DND-41 (cell line): ENCODE measurements around the gene MECP2.

ENCODE experiments used
- ATAC-seq: fragments of 200-7000 bp; cut with Tn5 transposase; 3 replicates; pipeline ENCODE4 v1.9.1; 2021; ENCODE audit warnings: low read depth; ENCODE audit not compliant: insufficient read depth
- DNase-seq: peaks from one replicate; pipeline ENCODE4 v3.0.0-alpha.2; 2020
- H2AFZ ChIP-seq: 2 replicates; pipeline ENCODE4 v1.6.0; 2012; ENCODE audit warnings: low read depth, low read length
- H3K27ac ChIP-seq: 2 replicates; pipeline ENCODE4 v1.5.1; 2012; ENCODE audit warnings: low read length, inconsistent platforms
- H3K27me3 ChIP-seq: fragments of 200-600 bp; sonication (generic); 2 replicates; pipeline ENCODE4 v1.6.0; 2012; ENCODE audit warnings: low read length, mild to moderate bottlenecking, inconsistent platforms; ENCODE audit not compliant: insufficient read depth, poor library complexity
- H3K36me3 ChIP-seq: 2 replicates; pipeline ENCODE4 v1.5.1; 2012; ENCODE audit warnings: low read length, inconsistent platforms; ENCODE audit not compliant: insufficient read depth
- H3K4me1 ChIP-seq: 2 replicates; pipeline ENCODE4 v1.5.1; 2012; ENCODE audit warnings: mild to moderate bottlenecking, low read length; ENCODE audit not compliant: insufficient read depth
- H3K4me2 ChIP-seq: 2 replicates; pipeline ENCODE4 v1.6.0; 2012; ENCODE audit warnings: mild to moderate bottlenecking, moderate library complexity, low read length, inconsistent platforms; ENCODE audit not compliant: insufficient read depth
- H3K4me3 ChIP-seq, 2 experiments: fragments of 200-600 bp in 1 of 2; shearing (Covaris generic) in 1 of 2; 2 replicates each; pipeline ENCODE4 v1.5.1; 2012 to 2016; ENCODE audit warnings: inconsistent platforms in 2 of 2, low read length in 2 of 2, mild to moderate bottlenecking in 2 of 2, low read depth in 1 of 2, moderate library complexity in 1 of 2
- H3K79me2 ChIP-seq: 2 replicates; pipeline ENCODE4 v1.6.0; 2012; ENCODE audit warnings: low read length, inconsistent platforms; ENCODE audit not compliant: insufficient read depth
- H3K9ac ChIP-seq: 2 replicates; pipeline ENCODE4 v1.6.0; 2012; ENCODE audit warnings: low read depth, mild to moderate bottlenecking, inconsistent platforms, low read length, moderate library complexity
- H3K9me3 ChIP-seq: 2 replicates; pipeline ENCODE4 v1.5.1; 2012; ENCODE audit warnings: low read length, moderate library complexity, mild to moderate bottlenecking, inconsistent platforms; ENCODE audit not compliant: insufficient read depth, severe bottlenecking
- H4K20me1 ChIP-seq: 2 replicates; pipeline ENCODE4 v1.6.0; 2012; ENCODE audit warnings: low read length; ENCODE audit not compliant: insufficient read depth
- CTCF ChIP-seq: IDR thresholded peaks from 2 replicates; pipeline ENCODE4 v1.5.1; 2012; ENCODE audit warnings: borderline replicate concordance, low read length, moderate library complexity, mild to moderate bottlenecking; ENCODE audit not compliant: poor library complexity, severe bottlenecking; ENCODE audit errors: extremely low read depth
- EZH2 ChIP-seq: IDR thresholded peaks from 3 replicates; pipeline ENCODE4 v1.6.1; 2012; ENCODE audit warnings: borderline replicate concordance, low read depth, mild to moderate bottlenecking, moderate library complexity, low read length, inconsistent platforms; ENCODE audit not compliant: severe bottlenecking

Gene MECP2

DNA sequence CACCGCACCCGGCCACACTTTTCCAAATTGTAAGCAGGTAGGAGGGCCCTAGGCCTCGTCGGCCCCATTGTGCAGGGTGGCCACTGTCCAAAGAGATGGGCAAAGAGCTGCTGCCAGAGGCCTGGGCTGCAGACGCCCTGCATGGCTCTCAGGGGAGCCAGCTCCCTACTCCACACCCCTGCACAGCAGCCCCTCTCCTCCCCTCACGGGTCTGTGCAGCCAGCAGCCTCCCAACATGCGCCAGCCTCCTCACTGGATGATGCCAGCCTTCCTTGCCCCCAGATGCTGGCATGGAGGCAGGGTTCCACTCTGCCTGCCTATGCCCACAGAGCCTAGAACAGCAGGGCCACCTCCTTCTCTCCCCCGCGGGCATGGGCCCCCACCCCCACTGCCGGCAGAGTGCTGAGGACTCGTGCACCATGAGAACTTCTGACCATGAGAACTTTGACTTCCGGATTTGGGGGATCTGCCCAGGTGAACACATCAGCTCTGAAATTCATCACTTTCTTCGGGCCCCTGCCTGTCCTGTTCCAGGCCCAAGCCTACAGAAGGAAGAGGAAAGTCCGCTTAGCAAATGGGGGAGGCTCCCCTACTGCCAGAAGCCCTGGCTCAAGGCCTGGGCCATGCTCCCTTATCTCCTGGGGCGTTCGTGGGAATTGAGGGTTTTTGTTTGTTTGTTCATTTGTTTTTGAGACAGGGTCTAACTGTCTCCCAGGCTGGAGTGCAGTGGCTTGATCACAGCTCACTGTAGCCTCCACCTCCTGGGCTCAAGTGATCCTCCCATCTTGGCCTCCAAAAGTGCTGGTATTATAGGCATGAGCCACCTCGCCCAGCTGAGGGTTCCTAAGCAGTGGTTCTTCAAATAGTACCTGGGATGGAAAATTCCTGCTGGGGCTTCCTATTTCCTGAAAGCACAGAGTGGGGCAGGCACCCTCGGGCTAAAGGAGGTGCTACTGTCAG is 85.9 kb downstream of the MECP2 start:
- DNase-seq (no peak), ATAC-seq (no peak)
- Histone ChIP-seq H3K4me1 (no peaks in the 10 kb centered on the region), H3K4me3 (no peak overlapping the region), H2AFZ (no peak overlapping the region), H3K9me3 (no peaks in the 10 kb centered on the region), H3K36me3 (peaks cover 56% of the 10 kb centered on the region), H3K4me2 (no peak overlapping the region), H3K79me2 (peaks cover 5% of the 10 kb centered on the region), H4K20me1 (peaks cover 11% of the 10 kb centered on the region), H3K27ac (no peak overlapping the region), H3K9ac (no peak overlapping the region), H3K27me3 (no peaks in the 10 kb centered on the region)
- no peak for TF ChIP-seq EZH2
- no peak for TF ChIP-seq CTCF

GRCh38 chrX:154010330-154011087 is 87.0 kb downstream of the MECP2 start:
- ATAC-seq (no peak), DNase-seq (no peak)
- TF ChIP-seq CTCF (no peak), EZH2 (no peak)
- H3K4me1 ChIP-seq = no peaks in the 10 kb centered on the region
- H3K27ac ChIP-seq = no peak overlapping the region
- H3K79me2 ChIP-seq = no peaks in the 10 kb centered on the region
- H3K4me3 ChIP-seq = no peak overlapping the region
- H2AFZ ChIP-seq = no peak overlapping the region
- no peaks in the 10 kb centered on the region for H3K9me3 ChIP-seq
- H3K36me3 ChIP-seq = peaks cover 45% of the 10 kb centered on the region
- no peak overlapping the region for H3K4me2 ChIP-seq
- peaks cover 11% of the 10 kb centered on the region for H4K20me1 ChIP-seq
- no peak overlapping the region for H3K9ac ChIP-seq
- H3K27me3 ChIP-seq = no peaks in the 10 kb centered on the region

GRCh38 chrX:154008521-154008920 is 89.0 kb downstream of the MECP2 start:
- DNase-seq (no peak), ATAC-seq (no peak)

More at GRCh38 chrX:154008521-154008920, 89.0 kb downstream of the MECP2 start:
- H3K36me3 ChIP-seq = peaks cover 33% of the 10 kb centered on the region
- no peaks in the 10 kb centered on the region for H3K9me3 ChIP-seq
- no peak overlapping the region for H3K4me2 ChIP-seq
- no peaks in the 10 kb centered on the region for H3K27me3 ChIP-seq
- H3K4me3 ChIP-seq = no peak overlapping the region
- no peaks in the 10 kb centered on the region for H3K79me2 ChIP-seq
- peaks cover 11% of the 10 kb centered on the region for H4K20me1 ChIP-seq
- H3K27ac ChIP-seq = no peak overlapping the region
- H2AFZ ChIP-seq = no peak overlapping the region
- H3K9ac ChIP-seq = no peak overlapping the region
- H3K4me1 ChIP-seq = no peaks in the 10 kb centered on the region
- TF ChIP-seq EZH2 (no peak), CTCF (no peak)
